ENCODE measurements around the gene CEP131. TPM values are rescaled to one million over a fixed set of nuclear protein-coding genes. Genes with fewer than 3 reads are reported as not detected.

The CEP131 gene
- total RNA-seq, 2 donors from 2014 or later: 9.9 to 22.7 TPM

DNA sequence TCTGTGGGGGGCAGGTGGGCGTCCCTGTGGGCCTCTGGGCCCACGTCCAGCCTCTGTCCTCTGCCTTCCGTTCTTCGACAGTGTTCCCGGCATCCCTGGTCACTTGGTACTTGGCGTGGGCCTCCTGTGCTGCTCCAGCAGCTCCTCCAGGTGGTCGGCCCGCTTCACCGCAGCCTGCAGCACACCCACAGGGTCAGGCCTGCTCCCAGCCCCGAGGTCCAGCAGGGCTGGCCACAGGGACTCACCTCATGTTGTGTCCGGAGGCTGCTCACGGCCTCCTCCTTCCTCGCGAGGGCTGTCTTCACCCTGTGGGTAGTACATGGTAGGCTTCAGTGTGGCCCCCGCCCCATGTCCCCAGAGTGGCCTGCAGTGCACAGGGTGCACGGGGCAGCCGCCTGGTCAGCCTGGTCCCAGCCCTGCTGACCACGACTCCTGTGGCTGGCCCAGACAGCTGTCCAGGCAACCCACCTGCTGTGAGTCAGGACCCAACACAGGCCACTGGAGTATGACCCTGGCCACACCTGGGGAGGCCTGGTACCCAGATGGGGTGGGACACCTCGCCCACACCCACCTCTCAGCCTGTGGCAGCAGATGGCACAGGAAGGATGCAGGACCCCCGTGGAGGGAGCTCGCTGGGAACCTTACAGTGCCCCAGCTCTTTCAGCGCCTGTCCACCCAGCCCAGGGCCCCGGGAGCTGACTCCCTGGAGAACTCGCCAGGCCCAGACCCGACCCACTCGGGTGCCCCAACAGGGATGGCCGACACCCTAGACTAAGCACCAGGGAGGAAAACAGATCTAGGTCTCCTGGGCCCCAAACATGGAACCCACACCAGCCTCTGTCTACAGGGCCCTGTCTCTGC, 32.9 kb downstream of the CEP131 start:
- TF ChIP-seq, protein P1, sequence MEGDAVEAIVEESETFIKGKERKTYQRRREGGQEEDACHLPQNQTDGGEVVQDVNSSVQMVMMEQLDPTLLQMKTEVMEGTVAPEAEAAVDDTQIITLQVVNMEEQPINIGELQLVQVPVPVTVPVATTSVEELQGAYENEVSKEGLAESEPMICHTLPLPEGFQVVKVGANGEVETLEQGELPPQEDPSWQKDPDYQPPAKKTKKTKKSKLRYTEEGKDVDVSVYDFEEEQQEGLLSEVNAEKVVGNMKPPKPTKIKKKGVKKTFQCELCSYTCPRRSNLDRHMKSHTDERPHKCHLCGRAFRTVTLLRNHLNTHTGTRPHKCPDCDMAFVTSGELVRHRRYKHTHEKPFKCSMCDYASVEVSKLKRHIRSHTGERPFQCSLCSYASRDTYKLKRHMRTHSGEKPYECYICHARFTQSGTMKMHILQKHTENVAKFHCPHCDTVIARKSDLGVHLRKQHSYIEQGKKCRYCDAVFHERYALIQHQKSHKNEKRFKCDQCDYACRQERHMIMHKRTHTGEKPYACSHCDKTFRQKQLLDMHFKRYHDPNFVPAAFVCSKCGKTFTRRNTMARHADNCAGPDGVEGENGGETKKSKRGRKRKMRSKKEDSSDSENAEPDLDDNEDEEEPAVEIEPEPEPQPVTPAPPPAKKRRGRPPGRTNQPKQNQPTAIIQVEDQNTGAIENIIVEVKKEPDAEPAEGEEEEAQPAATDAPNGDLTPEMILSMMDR (IDR thresholded peaks at IDR 0.05): peak in 4 of 7 experiments; percentile 25 to 61 (median 32)
- TF ChIP-seq POLR2A (IDR thresholded peaks at IDR 0.05): no peak
- H3K27me3 ChIP-seq: no peaks in the 10 kb centered on the region
- 50 to 79% methylated on average over 1 to 26 of the region's 27 CpGs for WGBS, 2 donors
- no peak overlapping the region for H3K27ac ChIP-seq
- intact Hi-C loops (cut with DNase I): no loop called here
- H3K9me3 ChIP-seq: no peaks in the 10 kb centered on the region
- H3K4me1 ChIP-seq: no peaks in the 10 kb centered on the region
- DNase-seq: peak in 2 of 4 donors; percentile 32 to 62
- ATAC-seq: peak; percentile 38
- no peak overlapping the region for H3K4me3 ChIP-seq
- H3K36me3 ChIP-seq (replicated peaks in 1 of 2; ENCODE audit: insufficient read depth in 1 of 2, low read depth in 2 of 2): no peaks in the 10 kb centered on the region

DNA sequence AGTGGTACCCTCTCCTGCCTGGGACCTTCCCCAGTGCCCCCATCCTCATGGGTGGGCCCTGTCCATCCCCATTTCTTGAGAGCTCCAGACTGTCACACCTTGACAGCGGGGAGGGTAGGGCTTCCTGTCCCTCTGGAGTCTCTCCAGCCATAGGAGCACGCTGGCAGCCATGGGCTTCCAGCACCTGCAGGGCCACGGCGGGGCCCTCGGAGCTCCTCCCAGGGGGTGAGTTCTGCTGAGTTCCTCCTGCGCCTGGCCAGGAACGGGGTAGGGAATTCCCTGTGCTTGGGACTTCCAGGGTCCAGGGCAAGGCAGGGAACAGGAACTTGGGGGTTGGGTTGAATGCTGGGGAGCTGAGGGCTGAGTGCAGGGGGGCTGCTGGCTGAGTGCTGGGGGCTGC, 33.7 kb downstream of the CEP131 start:
- no peaks in the 10 kb centered on the region for H3K9me3 ChIP-seq
- no peak overlapping the region for H3K27ac ChIP-seq
- no peaks in the 10 kb centered on the region for H3K27me3 ChIP-seq
- TF ChIP-seq, protein P1 (IDR thresholded peaks at IDR 0.05): no peak
- no peak for TF ChIP-seq POLR2A (IDR thresholded peaks at IDR 0.05)
- ATAC-seq (no peak), DNase-seq (no peak)
- intact Hi-C loops (cut with DNase I): no loop called here
- 91 to 93% methylated on average over 5 to 6 of the region's 7 CpGs for WGBS, 2 donors
- H3K4me3 ChIP-seq: no peak overlapping the region
- no peaks in the 10 kb centered on the region for H3K36me3 ChIP-seq (replicated peaks in 1 of 2; ENCODE audit: insufficient read depth in 1 of 2, low read depth in 2 of 2)
- H3K4me1 ChIP-seq: no peaks in the 10 kb centered on the region

DNA sequence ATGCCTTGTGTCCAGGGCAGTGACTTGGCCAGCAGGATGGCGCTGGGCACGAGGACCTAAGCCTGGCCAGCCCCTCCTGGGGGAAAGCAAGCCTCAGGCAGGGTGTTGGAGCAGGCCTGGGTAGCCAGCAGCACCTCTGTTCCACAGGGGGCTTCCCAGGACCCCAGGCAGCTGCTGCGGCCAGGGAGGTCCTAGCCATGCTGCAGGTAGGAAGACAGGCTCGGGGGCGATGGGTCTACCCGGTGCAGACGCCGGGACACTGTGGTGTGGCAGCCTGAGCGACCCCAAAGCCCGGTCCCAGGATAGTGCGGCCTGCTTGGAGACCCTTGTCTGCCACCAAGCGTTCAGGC, 34.3 kb downstream of the CEP131 start:
- Histone ChIP-seq H3K27ac (no peak overlapping the region), H3K27me3 (no peaks in the 10 kb centered on the region), H3K9me3 (no peaks in the 10 kb centered on the region), H3K4me3 (no peak overlapping the region), H3K36me3 (replicated peaks in 1 of 2; ENCODE audit: insufficient read depth in 1 of 2, low read depth in 2 of 2) (no peaks in the 10 kb centered on the region), H3K4me1 (no peaks in the 10 kb centered on the region)
- ATAC-seq: no peak
- 92 to 100% methylated on average over 3 to 12 of the region's 12 CpGs for WGBS, 2 donors
- TF ChIP-seq, protein P1 (IDR thresholded peaks at IDR 0.05): no peak
- TF ChIP-seq POLR2A (IDR thresholded peaks at IDR 0.05): no peak
- no peak for DNase-seq
- intact Hi-C loops (cut with DNase I): no loop called here

DNA sequence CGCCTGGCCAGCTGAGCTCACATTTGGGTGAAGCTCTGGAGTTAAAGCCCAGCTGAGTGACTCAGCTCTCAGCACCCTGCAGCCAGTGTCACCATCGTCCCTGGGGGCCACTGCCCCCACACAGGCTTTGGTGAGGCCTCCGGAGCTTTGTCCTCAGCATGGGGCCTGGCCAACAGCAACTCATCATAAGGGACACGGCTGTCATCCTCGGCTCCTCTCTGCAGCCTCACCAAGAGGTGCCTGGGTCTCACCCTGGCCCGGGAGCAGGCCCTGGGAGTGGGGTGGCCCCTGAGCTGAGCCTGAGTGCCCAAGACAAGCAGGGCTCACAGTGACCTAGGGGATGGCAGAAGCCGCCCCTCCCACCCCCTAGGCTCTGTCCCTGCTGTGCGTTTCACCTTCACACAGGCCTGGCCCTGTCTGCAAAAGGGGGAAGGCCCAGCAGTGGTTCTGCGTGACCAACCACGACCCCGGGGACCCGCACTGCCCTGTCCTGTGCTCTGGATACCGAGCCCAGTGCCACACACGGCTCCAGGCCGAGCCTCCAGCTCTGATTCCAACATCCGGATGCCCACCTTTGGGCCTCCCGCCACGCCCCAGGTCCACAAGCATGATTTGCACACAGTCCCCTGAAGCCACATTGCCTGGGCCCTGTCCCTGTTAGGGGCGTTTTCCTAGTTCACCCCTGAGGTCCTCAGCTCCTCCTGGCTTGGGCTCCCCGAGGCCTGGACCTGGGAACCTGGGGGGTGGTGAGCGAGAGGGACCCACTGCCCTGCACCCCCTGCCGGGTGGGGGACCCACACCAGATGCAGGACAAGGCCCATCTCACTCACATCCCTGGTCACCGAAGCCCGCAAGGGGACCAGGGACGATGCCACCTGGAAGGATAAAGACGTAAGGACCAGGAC, 34.9 kb downstream of the CEP131 start:
- Histone ChIP-seq H3K27me3 (no peaks in the 10 kb centered on the region), H3K9me3 (no peaks in the 10 kb centered on the region), H3K27ac (no peak overlapping the region), H3K4me3 (no peak overlapping the region), H3K4me1 (no peaks in the 10 kb centered on the region), H3K36me3 (replicated peaks in 1 of 2; ENCODE audit: insufficient read depth in 1 of 2, low read depth in 2 of 2) (no peaks in the 10 kb centered on the region)
- no peak for DNase-seq
- intact Hi-C loops (cut with DNase I): no loop called here
- no peak for ATAC-seq
- 89 to 99% methylated on average over 10 to 24 of the region's 26 CpGs for WGBS, 2 donors
- TF ChIP-seq, protein P1 (IDR thresholded peaks at IDR 0.05): no peak
- no peak for TF ChIP-seq POLR2A (IDR thresholded peaks at IDR 0.05)

Data from body of pancreas (tissue), 4 donors.